GM19324 (cell line): ENCODE data around the gene TFDP2.
"Not testable (repeated sequence)": the region's sequence is repeated elsewhere in the genome, so short reads cannot be mapped to it uniquely, and the experiment has no call there.

Experiments used
- ATAC-seq: cut with Tn5 transposase; IDR thresholded peaks from one replicate; pipeline ENCODE4 v1.9.1; 2021; ENCODE audit warnings: mild to moderate bottlenecking, moderate library complexity; ENCODE audit not compliant: unreplicated experiment, low FRiP score

TFDP2 gene

DNA sequence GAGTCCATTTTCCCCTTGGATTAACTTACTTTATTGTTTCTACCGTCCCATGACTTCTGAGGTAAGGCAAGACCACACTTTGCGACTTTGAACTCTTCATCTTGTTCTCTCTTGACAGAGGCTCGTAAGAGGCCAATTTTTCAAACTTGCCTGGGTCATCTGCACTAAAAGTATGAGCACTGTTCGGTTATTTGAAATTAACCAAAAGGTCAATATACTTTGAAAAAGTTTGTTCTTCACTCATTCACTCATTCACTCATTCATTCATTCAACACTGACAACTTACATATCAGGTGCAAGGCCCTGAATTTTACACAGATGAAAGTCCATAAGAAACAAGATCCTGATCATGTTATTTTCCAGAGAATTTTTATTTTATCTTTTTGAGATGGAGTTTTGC, 215.0 kb downstream of the TFDP2 start:
- ATAC-seq, result no peak

DNA sequence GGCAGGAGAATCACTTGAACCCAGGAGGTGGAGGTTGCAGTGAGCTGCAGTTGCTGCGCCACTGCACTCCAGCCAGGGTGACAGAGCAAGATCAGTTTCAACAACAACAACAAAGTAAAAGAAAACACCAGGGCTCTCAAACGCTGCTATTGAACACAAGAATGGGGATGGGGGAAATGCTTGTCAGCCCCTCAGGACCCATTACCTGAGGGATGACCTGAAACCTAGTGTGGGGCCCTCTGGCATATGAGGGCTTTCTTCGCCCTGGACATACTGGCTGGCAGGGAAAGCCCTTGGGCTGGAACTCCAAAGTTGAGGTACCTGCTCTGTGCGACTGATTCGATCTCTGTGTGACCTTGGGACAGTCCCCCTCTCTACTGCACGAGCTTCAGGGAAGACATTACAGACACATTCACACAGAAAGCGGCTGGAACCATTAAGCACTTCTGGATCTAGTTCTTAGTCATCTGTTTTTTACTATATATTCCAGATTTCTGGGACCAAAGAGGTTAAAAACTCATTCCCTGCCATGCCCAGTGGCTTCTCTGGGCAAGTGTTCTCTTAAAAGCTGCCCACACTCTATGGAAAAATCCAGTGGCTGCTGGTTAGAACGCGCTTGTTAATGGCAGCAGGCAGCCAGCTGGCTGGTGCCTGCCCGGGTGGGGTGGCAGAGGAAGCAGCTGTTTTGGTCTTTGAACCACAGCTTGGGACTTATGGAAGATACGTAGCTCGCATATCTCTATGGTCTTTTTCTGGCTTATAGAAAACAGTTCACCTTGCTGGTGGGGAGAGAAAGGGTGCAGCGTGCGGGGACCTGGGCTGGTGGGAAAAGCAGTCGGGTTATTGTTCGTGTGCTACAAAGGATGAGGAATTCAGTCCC, 215.7 kb downstream of the TFDP2 start:
- ATAC-seq, result no peak

DNA sequence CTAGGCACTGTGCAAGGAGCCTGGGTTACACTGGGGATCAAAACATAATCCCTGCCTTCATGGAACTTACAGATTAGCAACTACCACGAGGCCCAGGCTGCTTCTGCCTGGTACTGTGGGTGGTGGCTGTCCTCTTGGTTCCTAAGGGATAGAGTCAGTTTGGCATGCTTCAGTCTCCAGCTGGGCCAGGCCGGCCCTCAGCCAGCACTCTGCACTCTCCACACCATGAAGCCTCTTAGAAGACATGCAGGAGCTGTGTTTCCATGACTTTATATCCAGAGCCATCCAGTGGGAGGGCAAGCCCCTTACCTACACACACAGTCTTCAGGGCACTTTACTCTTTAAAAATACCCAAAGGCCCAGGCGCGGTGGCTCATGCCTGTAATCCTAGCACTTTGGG, 218.5 kb downstream of the TFDP2 start:
- no peak for ATAC-seq

DNA sequence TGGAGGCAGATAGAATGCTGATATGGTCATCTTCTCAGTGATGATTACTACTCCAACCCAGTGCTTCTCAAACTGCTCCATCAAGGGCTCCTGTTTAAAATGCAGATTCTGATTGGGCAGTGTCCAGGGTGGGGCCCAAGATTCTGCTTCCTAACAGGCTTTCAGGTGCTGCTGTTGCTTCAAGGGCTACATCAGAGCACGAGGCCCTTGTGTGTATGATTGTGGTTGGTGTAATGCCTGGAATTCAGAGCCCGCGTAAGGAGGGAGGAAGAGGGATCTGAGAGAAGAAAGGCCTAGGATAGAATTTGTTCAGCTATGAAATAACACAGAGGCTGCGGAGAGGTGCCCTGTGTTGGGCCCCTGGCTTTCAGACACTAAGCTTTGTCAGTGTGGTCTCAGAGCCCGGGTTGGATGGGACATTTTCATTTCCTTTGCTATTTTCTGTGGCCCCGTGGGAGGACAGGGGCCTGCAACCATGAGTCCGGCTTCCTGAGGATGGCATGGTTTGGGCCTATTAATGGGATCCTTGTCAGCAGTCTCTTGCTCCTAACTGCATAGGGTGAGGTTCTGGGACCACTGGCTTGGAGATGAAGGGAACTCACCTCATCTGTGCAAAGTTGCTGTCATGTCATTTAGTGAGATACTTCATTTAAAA, 219.9 kb downstream of the TFDP2 start:
- ATAC-seq, result no peak

DNA sequence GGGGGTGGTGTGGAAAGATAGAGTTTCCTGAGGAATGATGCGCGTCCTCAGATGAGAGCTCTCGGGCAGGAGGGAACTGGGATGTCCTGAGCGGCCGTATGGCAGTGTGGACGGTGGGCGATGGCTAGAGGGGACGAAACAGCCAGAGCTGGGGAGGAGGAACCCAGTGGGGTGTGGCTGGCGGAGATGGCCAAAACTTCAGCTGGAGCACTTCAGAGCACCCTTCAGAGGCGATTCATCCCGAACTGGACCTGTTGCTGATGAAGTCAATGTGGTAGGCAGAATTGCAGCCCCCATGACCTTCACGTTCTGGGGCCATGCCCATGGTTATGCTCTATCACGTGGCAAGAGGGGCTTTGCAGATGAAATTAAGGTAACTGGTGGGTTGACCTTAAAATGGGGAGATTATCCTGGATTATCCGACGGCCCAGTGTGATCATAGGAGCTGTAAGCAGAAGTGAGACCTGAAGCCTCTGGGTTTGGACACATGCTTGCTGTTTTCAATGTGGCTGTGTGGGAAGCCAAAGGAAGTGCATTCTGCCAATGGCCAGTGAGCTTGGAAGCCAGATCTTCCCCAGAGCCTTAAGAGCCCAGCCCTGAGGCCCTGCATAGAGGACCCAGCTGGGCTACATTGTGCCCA, 220.6 kb downstream of the TFDP2 start:
- no peak for ATAC-seq

DNA sequence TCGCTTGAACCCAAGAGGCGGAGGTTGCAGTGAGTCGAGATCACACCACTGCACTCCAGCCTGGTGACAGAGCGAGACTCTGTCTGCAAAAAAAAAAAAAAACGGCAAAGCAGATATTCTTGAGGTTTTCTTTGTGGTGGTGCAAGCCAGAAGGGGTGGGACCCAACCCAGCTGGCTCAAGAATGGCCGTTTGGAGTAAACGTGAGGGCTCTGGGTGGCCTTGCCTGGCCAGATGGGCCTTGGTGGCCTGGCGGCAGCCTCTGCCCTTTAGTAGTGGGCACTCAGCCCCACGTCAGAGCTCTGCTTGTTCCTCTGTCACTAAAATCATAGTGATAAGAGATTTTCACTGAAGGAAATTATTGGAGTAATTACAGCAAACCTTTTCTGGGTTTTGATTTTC, 222.4 kb downstream of the TFDP2 start:
- ATAC-seq, result no peak

DNA sequence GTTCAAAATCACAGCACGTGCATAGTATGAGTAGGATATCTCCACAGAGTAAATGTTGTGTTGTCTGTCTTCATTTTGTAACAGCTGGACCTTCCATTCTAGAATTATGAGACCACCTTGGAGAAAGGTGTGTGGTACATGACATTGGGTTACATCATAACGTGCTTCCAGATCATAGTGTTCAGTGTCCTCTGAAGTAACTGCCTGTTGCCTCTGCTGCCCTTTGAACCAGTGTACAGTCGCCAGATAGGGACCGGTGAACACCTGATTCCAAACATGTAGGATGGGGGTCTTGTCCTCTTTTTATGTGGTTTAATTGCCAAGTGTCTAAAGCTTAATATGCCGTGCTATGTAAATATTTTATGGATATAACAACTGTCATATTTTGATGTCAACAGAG, 223.7 kb downstream of the TFDP2 start:
- not testable (repeated sequence) for ATAC-seq

DNA sequence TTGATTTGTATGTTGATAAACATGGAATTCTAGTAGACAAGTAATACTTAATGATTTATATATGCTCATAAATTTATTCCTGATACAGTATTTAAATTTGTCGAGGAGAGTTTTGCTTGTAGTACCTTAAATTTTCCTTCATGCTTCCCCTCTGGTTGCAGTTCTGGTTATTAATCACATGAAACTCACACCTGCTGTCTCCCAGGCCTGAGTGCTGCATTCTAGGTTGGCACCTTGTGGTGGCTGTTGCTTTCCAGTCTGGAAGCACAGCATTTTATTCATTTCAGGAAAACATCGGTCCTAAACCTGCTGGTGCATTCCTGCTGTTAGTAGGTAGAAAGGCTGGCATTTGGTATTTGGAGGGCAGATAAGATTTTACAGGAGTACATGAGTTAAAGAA, 228.0 kb downstream of the TFDP2 start:
- peak; percentile 50 for ATAC-seq

DNA sequence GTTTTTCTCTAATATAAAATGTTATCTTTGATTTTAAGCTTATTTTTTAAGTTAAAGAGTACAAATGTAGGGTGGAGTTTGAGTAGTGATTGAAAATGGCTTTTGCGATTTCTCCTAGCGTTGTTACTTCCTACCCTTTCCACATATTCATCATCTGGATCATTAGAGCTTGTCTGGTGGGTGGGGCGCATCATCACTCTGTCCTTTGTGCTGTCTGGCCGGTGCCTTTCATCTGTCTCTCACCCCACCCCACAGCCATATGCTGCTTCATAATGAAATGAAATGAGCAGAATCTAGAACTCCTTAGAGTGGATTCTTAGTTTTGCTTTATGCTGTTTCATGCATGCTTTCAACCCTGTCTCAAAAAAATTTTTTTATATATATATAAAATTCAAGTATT, 228.6 kb downstream of the TFDP2 start:
- ATAC-seq, result no peak

DNA sequence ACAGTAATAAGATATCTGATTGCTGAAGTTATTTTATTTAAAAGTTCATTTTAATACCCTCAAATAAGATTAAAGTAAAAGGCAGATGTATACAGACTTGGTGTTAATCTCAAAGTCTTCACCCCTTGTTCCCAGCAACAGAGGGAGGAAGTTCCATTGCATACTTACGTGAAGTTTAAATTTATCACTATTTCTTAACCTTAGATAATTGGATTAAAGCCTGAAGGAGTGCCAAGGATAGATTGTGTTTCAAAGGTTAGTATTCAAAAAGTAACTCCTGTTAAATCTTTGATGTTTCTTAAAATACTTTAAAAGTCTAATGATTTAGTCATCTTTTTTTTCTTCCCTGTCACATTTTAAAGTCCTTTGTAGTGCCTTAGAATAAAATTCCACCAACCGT, 233.6 kb downstream of the TFDP2 start:
- no peak for ATAC-seq

DNA sequence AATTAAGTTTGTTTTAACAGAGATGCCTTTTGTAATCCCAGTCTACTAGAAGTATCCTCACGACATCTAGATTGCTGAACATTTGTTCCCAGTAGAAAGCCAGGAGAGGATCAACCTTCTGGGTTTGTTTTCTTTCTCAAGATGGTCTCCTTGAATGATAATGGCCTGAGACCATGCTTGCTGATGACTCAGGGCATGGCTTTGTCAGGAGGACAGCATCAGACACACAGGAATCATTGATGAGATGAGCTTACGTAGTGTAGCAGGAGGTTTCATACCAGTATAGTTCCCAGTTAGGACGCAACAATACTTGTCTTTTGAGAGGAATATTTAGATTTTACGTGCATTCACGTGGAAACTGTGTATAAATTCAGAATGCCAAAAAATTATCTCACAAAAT, 234.3 kb downstream of the TFDP2 start:
- ATAC-seq, result no peak

DNA sequence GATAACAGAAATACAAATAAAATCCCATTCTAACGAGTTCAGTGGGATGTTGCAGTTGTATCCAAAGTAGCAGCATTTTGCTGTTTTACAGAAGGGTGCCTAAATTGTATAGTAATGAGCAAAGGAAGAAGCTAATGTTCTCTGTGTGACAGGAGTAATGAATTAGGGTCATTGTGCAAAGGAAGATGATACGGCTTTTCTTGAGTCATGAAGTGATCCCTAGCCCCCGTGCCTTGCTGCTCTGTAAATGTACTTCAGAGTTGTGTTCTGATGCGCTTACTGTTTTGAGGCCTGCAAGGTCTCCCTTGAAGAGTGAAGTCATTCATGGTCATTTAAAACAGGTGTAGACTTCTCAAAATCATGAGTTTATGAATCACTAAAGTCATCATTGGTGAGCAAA, 235.0 kb downstream of the TFDP2 start:
- ATAC-seq, result no peak

DNA sequence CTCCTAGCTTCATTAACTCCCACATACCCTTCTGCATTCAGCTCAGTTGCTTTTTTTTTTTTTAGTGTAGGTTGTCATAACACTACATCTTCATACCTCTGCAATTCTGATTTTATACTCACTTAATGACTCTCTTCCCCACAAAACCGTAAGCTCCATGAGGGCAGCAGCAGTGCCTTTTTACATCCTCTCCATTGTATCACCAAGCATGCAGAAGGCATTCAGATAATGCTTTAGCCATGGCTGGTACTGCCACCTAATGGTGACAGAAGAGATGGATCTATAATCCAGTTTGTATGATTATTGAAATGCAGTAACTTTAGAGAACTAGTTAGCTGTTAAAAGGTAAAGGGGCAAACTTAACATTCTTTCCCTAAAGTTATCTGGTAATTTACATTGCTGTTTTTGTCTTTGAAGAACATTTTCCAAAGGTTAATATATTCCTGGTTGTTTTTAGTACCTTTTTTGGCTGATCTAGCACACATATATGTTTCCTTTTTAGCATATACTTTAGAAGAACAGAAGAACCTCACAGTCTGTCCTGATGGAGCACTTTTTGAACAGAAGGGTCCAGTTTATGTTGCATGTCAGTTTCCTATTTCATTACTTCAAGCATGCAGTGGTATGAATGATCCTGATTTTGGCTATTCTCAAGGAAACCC, 236.1 kb downstream of the TFDP2 start:
- no peak for ATAC-seq

DNA sequence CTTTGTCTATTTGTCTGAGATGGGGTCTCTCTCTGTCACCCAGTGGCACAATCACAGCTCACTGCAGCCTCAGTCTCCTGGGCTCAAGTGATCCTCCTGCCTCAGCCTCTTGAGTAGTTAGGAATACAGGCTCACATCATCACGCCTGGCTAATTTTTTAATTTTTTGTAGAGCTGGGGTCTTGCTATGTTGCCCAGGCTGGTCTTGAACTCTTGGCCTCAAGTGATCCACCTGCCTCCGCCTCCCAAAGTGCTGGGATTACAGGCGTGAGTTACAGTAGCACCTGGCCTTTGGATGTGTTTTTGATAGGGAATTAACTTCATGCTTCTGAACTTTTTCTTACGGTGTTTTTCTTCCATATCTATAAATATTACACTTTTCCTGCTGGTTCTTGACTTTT, 239.4 kb downstream of the TFDP2 start:
- ATAC-seq, result not testable (repeated sequence)

DNA sequence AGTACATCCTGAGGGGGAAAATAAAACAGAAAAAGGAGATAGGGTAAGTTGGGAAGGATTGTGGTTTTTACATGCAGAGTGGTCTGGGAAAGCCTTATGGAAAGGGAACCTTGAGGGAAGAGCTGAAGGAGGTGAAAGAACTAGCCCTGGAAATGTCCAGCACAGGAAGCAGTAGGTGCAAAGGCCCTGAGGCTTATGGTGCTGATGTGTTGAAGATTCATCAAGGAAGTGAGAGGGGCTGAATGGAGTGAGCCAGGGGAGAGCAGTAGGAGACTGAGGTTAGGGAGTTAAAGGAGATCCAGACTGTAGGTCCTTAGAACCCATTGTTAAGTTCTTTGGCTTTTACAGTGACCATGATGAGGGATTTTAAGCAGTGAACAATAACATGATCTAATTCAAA, 239.9 kb downstream of the TFDP2 start:
- no peak for ATAC-seq

DNA sequence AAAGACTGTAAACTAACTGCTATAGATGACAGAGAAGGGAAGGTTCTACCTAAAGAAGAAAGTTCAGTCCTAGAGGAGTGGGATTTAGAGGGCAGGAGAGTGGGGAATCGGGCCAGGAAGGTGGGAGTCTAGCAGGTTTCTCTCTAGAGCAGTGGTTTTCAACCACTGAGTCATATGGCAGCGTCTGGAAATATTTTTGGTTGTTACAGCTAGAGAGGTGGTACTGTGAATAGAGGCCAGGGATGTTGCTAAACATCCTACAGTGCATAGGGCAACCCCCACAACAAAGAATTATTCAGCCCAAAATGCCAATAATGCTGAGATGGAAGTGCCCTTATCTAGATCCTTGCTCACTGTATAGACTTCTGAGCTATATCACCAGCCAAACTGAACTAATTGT, 244.2 kb downstream of the TFDP2 start:
- ATAC-seq, result no peak

DNA sequence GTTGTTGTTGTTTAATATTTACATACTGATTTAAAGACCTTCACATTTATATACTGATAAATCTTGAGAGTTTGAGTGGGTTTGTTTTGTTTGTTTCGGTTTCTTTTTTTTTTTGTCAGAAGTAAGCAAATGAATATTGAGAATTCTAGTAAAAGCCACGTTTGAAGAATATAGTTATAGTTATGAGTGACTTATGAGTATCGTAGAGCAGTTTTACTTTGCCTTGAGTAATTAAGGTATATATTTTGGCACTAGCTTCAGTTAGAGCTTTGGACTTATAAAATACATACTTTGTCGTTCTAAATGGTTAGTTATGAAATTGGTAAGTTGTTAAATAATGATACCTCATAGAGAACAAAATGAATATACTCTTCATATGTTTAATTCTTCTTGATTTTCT, 245.1 kb downstream of the TFDP2 start:
- ATAC-seq, result no peak

DNA sequence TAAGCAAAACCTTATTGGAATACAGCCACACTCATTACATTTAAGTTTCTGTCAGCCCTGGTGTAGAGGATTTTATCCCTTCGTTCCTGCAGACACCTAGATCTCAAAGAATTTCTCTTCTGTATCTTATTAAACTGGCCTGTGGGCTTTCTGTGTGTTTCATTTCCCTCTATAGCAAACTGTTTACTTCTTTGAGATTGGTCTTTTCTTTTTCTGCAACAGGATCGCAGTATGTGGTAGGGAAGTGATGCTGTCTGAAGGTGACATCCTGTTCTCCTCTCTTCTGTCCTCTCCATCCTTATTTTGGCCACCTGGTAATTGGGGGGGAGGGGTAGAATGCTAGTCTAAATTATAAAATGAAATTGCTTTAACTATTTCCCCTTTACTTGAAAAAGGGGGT, 247.4 kb downstream of the TFDP2 start:
- no peak for ATAC-seq

DNA sequence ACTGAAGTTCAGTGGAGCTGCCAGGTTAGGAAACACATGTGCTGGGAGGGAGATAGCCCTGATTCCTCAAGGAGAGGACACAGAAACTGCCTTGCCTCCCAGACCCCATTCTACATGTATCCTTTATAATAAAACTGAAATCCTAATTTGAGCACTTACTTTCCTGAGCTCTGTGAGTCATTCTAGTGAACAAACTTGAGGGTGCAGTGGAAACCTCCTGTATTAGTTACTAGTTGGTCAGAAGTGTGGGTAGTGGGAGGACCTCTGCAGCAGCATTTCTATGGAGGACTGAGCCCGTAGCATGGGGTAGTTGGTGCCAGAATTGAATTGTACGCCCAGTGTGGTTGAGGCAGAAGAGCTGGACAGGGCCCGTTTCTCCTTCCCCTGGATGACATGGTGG, 249.0 kb downstream of the TFDP2 start:
- ATAC-seq, result no peak

DNA sequence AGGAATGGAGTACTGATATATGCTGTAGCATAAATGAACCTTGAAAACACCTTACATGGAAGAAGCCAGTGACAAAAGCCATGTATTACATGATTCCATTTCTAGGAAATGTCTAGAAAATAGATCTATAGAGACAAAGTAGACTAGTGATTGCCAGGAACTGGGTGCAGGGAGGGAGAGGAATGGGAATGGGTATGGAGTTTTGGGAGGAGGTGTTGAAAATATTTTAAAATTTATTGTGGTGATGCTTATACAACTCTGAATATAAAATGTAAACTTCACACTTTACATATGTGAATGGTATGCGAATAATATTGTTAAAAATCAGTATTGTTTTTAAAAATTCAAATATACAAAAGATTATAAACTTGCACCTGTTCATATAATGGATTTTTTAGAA, 250.4 kb downstream of the TFDP2 start:
- no peak for ATAC-seq

DNA sequence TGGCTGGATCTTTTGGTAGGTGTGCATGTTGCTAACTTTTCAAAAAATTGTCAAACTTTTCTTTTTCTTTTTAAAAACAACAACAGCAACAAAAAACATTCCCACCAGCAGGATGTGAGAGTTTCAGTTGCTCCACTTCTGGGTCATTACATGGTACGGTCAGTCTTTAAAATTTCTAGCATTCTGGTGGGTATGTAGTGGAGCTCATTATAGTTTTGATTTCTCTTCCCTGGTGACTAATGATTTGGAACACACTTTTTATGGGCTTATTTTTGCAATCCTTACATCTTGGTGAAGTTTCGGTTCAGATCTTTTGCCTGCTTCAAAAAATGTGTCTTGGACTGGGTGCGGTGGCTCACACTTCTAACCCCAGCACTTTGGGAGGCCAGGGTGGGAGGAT, 253.6 kb downstream of the TFDP2 start:
- no peak for ATAC-seq
